ENCODE measurements around the gene DAZAP1. TPM values are rescaled to one million over a fixed set of nuclear protein-coding genes. Genes with fewer than 3 reads are reported as not detected.

DAZAP1 gene
- polyA plus RNA-seq, 1 donor (not counting 4 experiments of a cell fraction or from before 2014, with no cell fraction given): 99.2 TPM

DNA sequence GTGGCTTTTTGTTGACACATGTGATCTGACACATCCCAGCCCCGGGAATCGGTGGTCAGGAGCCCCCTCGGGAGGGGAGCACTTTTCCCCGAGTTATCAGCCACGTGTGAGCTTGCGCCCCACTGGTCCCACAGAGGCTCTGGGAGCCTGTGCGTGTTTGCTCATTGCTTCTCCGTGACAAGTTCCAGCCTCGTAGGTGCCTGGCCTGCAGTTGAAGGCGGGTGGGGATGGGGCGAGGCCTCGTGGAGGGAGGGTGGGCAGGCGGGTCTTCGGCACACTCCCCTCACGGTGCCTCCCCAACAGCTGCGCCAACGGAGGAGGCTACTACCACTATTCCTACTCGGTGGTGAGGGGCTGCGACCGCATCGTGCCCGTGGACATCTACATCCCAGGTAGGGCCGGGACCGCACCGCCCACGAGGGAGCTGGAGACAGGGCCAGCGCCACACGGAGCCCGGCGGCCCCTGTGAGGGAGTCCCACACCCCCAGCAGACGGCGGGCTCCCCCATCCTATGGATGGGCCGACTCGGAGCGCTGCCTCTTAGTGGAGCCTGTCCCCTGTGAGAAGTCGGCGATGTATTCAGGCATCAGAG lies 14.4 kb upstream of the DAZAP1 start:
- no peaks in the 10 kb centered on the region for H3K9me1 ChIP-seq (ENCODE audit: control insufficient read depth, extremely low read depth, insufficient read depth, low read length)
- H3K27ac ChIP-seq (ENCODE audit: control insufficient read depth, insufficient read depth, low read length): no peak overlapping the region
- dilution Hi-C loops (cut with MboI; ENCODE audit: extremely low pct_ligation_motif_present, low sequenced_read_pairs): no loop called here
- peaks cover 9 to 14% of the 10 kb centered on the region in 2 experiments for H3K36me3 ChIP-seq (ENCODE audit: control insufficient read depth in 2 of 2, extremely low read depth in 1 of 2, insufficient read depth in 2 of 2, low read length in 2 of 2)
- no peak overlapping the region for H3K9ac ChIP-seq (ENCODE audit: control insufficient read depth, extremely low read depth, insufficient read depth, low read length)
- DNase-seq (ENCODE audit: low read depth, low spot score) (no peak), FAIRE-seq (no peak)
- peaks cover under 1% of the 10 kb centered on the region for H3K79me2 ChIP-seq (ENCODE audit: control insufficient read depth, insufficient read depth, low read length)
- no peaks in the 10 kb centered on the region for H3K9me3 ChIP-seq (ENCODE audit: control insufficient read depth, low read depth, low read length)
- H3K4me3 ChIP-seq (ENCODE audit: control insufficient read depth in 2 of 3, extremely low read depth in 1 of 3, insufficient read depth in 2 of 3, low read depth in 1 of 3, low read length in 3 of 3): no peak overlapping the region
- TF ChIP-seq, protein P1, sequence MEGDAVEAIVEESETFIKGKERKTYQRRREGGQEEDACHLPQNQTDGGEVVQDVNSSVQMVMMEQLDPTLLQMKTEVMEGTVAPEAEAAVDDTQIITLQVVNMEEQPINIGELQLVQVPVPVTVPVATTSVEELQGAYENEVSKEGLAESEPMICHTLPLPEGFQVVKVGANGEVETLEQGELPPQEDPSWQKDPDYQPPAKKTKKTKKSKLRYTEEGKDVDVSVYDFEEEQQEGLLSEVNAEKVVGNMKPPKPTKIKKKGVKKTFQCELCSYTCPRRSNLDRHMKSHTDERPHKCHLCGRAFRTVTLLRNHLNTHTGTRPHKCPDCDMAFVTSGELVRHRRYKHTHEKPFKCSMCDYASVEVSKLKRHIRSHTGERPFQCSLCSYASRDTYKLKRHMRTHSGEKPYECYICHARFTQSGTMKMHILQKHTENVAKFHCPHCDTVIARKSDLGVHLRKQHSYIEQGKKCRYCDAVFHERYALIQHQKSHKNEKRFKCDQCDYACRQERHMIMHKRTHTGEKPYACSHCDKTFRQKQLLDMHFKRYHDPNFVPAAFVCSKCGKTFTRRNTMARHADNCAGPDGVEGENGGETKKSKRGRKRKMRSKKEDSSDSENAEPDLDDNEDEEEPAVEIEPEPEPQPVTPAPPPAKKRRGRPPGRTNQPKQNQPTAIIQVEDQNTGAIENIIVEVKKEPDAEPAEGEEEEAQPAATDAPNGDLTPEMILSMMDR (optimal IDR thresholded peaks at IDR 0.05 in 1 of 3, IDR thresholded peaks at IDR 0.05 in 1 of 3, conservative IDR thresholded peaks at IDR 0.05 in 1 of 3; ENCODE audit: extremely low read depth in 1 of 3, insufficient read depth in 2 of 3, low read length in 3 of 3): no peak
- no peak for TF ChIP-seq EZH2 (IDR thresholded peaks at IDR 0.05; ENCODE audit: low read length)
- H2AFZ ChIP-seq (ENCODE audit: control insufficient read depth, low read length): no peak overlapping the region
- H3K4me1 ChIP-seq (ENCODE audit: control insufficient read depth, extremely low read depth, insufficient read depth, low read length): peaks cover 14% of the 10 kb centered on the region
- H3K27me3 ChIP-seq (ENCODE audit: control insufficient read depth, extremely low read depth, insufficient read depth, low read length): peaks cover 13% of the 10 kb centered on the region
- no peaks in the 10 kb centered on the region for H4K20me1 ChIP-seq (ENCODE audit: control insufficient read depth, extremely low read depth, insufficient read depth, low read length)
- H3K4me2 ChIP-seq (ENCODE audit: control insufficient read depth, extremely low read depth, insufficient read depth, low read depth, low read length): no peak overlapping the region

DNA sequence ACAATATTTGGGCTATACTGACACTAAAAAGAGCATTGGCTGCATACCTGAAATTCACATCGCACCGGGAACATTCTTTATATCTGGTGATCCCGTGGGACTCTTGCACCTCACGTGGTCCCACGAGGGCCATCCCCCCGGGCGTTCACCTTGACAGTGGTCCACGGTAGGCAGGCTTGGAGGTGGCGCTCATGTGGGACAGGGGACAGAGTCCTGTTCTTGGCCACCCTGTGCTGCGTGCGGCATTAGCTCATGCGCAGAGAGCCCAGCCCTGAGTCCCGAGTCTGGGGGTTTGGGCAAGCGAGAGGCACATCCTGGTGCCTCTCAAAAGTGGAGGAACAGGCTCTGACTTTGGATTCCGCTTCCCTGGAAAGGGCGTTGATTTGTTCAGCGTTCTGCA lies 13.5 kb upstream of the DAZAP1 start:
- no peak overlapping the region for H3K4me3 ChIP-seq (ENCODE audit: control insufficient read depth in 2 of 3, extremely low read depth in 1 of 3, insufficient read depth in 2 of 3, low read depth in 1 of 3, low read length in 3 of 3)
- no peak overlapping the region for H2AFZ ChIP-seq (ENCODE audit: control insufficient read depth, low read length)
- dilution Hi-C loops (cut with MboI; ENCODE audit: extremely low pct_ligation_motif_present, low sequenced_read_pairs): no loop called here
- H3K9ac ChIP-seq (ENCODE audit: control insufficient read depth, extremely low read depth, insufficient read depth, low read length): no peak overlapping the region
- TF ChIP-seq, protein P1 (optimal IDR thresholded peaks at IDR 0.05 in 1 of 3, IDR thresholded peaks at IDR 0.05 in 1 of 3, conservative IDR thresholded peaks at IDR 0.05 in 1 of 3; ENCODE audit: extremely low read depth in 1 of 3, insufficient read depth in 2 of 3, low read length in 3 of 3): no peak
- no peak for TF ChIP-seq EZH2 (IDR thresholded peaks at IDR 0.05; ENCODE audit: low read length)
- DNase-seq (ENCODE audit: low read depth, low spot score): no peak
- no peak overlapping the region for H3K4me2 ChIP-seq (ENCODE audit: control insufficient read depth, extremely low read depth, insufficient read depth, low read depth, low read length)
- H3K36me3 ChIP-seq (ENCODE audit: control insufficient read depth in 2 of 2, extremely low read depth in 1 of 2, insufficient read depth in 2 of 2, low read length in 2 of 2): peaks cover 8 to 9% of the 10 kb centered on the region in 2 experiments
- H3K27ac ChIP-seq (ENCODE audit: control insufficient read depth, insufficient read depth, low read length): no peak overlapping the region
- no peaks in the 10 kb centered on the region for H3K9me1 ChIP-seq (ENCODE audit: control insufficient read depth, extremely low read depth, insufficient read depth, low read length)
- H3K9me3 ChIP-seq (ENCODE audit: control insufficient read depth, low read depth, low read length): no peaks in the 10 kb centered on the region
- H3K79me2 ChIP-seq (ENCODE audit: control insufficient read depth, insufficient read depth, low read length): no peaks in the 10 kb centered on the region
- no peak for FAIRE-seq
- peaks cover 16% of the 10 kb centered on the region for H3K27me3 ChIP-seq (ENCODE audit: control insufficient read depth, extremely low read depth, insufficient read depth, low read length)
- peaks cover 14% of the 10 kb centered on the region for H3K4me1 ChIP-seq (ENCODE audit: control insufficient read depth, extremely low read depth, insufficient read depth, low read length)
- no peaks in the 10 kb centered on the region for H4K20me1 ChIP-seq (ENCODE audit: control insufficient read depth, extremely low read depth, insufficient read depth, low read length)

Measured in keratinocyte (primary cell).